ENCODE data around the gene BHLHE23. TPM values are rescaled to one million over a fixed set of nuclear protein-coding genes. Genes with fewer than 3 reads are reported as not detected.

The BHLHE23 gene
- total RNA-seq, 4 donors from 2014 or later: not detected

GRCh38 chr20:62984666-62985443, 21.9 kb downstream of the BHLHE23 start:
- DNase-seq (ENCODE audit: low spot score in 2 of 2): no peak
- H3K27me3 ChIP-seq: peaks cover 0 to 81% of the 10 kb centered on the region in 2 donors
- no peak overlapping the region for H3K4me3 ChIP-seq

GRCh38 chr20:62983210-62983609, 23.6 kb downstream of the BHLHE23 start:
- H3K27ac ChIP-seq: no peak overlapping the region
- no peak for DNase-seq (ENCODE audit: low spot score in 2 of 2)
- H3K36me3 ChIP-seq: no peaks in the 10 kb centered on the region
- H3K27me3 ChIP-seq: peaks cover 0 to 96% of the 10 kb centered on the region in 2 donors
- H3K9me3 ChIP-seq: no peaks in the 10 kb centered on the region
- TF ChIP-seq, protein P1, sequence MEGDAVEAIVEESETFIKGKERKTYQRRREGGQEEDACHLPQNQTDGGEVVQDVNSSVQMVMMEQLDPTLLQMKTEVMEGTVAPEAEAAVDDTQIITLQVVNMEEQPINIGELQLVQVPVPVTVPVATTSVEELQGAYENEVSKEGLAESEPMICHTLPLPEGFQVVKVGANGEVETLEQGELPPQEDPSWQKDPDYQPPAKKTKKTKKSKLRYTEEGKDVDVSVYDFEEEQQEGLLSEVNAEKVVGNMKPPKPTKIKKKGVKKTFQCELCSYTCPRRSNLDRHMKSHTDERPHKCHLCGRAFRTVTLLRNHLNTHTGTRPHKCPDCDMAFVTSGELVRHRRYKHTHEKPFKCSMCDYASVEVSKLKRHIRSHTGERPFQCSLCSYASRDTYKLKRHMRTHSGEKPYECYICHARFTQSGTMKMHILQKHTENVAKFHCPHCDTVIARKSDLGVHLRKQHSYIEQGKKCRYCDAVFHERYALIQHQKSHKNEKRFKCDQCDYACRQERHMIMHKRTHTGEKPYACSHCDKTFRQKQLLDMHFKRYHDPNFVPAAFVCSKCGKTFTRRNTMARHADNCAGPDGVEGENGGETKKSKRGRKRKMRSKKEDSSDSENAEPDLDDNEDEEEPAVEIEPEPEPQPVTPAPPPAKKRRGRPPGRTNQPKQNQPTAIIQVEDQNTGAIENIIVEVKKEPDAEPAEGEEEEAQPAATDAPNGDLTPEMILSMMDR (IDR thresholded peaks at IDR 0.05): no peak
- no peak for TF ChIP-seq EP300 (IDR thresholded peaks at IDR 0.05)
- TF ChIP-seq POLR2A (IDR thresholded peaks at IDR 0.05): no peak
- H3K4me3 ChIP-seq: no peak overlapping the region
- H3K4me1 ChIP-seq: peaks cover 0 to 8% (median 2%) of the 10 kb centered on the region in 4 donors
- WGBS, 2 donors: 81 to 89% methylated on average over 6 of the region's 6 CpGs

More at GRCh38 chr20:62984666-62985443, 21.9 kb downstream of the BHLHE23 start:
- H3K36me3 ChIP-seq: no peaks in the 10 kb centered on the region
- no peak overlapping the region for H3K27ac ChIP-seq
- H3K4me1 ChIP-seq: peaks cover 0 to 6% (median 0%) of the 10 kb centered on the region in 4 donors
- 60 to 68% methylated on average over 18 of the region's 18 CpGs for WGBS, 2 donors
- no peaks in the 10 kb centered on the region for H3K9me3 ChIP-seq
- no peak for TF ChIP-seq EP300 (IDR thresholded peaks at IDR 0.05)
- TF ChIP-seq POLR2A (IDR thresholded peaks at IDR 0.05): no peak
- TF ChIP-seq, protein P1 (IDR thresholded peaks at IDR 0.05): no peak

- Histone ChIP-seq H3K4me1 (peaks cover 0 to 8% (median 3%) of the 10 kb centered on the region in 4 donors), H3K4me3 (no peak overlapping the region), H3K9me3 (no peaks in the 10 kb centered on the region), H3K27ac (no peak overlapping the region), H3K36me3 (no peaks in the 10 kb centered on the region), H3K27me3 (peaks cover 0 to 96% of the 10 kb centered on the region in 2 donors)
- no peak for DNase-seq (ENCODE audit: low spot score in 2 of 2)
- TF ChIP-seq EP300 (IDR thresholded peaks at IDR 0.05) (no peak), POLR2A (IDR thresholded peaks at IDR 0.05) (no peak)
- TF ChIP-seq, protein P1 (IDR thresholded peaks at IDR 0.05): no peak
- WGBS, 2 donors: 60 to 62% methylated on average over 19 to 20 of the region's 21 CpGs
Observed at GRCh38 chr20:62982124-62983075, 24.4 kb downstream of the BHLHE23 start.

DNA sequence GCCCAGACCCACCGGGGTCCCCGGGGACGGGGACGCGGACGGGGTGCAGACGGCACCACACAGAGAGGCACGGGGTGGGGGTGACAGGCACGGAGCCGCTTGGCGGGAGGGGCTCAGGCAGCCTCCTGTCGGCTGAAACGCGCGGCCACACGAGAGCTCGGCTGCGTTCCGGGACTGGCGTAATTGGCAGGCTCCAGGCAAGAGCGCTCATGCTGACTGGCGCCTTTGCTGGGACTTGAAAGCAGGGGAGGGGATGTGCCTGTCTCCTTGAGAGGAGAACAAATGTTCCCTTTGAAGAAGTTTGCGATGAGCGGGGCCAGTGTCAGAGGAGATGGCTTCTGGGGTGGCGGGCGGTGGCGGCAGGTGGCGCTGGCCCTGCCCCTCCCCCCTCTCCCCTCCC, 25.8 kb downstream of the BHLHE23 start:
- Histone ChIP-seq H3K4me1 (peaks cover 0 to 8% (median 3%) of the 10 kb centered on the region in 4 donors), H3K36me3 (no peaks in the 10 kb centered on the region), H3K9me3 (no peaks in the 10 kb centered on the region), H3K27me3 (peaks cover 0 to 98% of the 10 kb centered on the region in 2 donors), H3K4me3 (no peak overlapping the region), H3K27ac (no peak overlapping the region)
- TF ChIP-seq, protein P1 (IDR thresholded peaks at IDR 0.05): no peak
- TF ChIP-seq POLR2A (IDR thresholded peaks at IDR 0.05): no peak
- no peak for TF ChIP-seq EP300 (IDR thresholded peaks at IDR 0.05)
- no peak for DNase-seq (ENCODE audit: low spot score in 2 of 2)
- 21 to 39% methylated on average over 19 to 22 of the region's 28 CpGs for WGBS, 2 donors

All from tibial nerve (tissue), 4 donors.